T-helper 1 cell treated with Interleukin-12 subunit alpha and Interleukin-12 subunit beta and Interleukin-4 antibody, amounts not matched to agents 30 ng/mL and 1 ng/mL, for 36 hours (primary cell): ENCODE data around the gene FN1. TPM values are rescaled to one million over a fixed set of nuclear protein-coding genes. Genes with fewer than 3 reads are reported as not detected.

Experiments used
- intact Hi-C: fragments of 100-400 bp; cut with micrococcal nuclease; formaldehyde crosslinking; loops from one replicate; pipeline ENCODE4 v1.15.1; 2024
- total RNA-seq: library from RNA; stranded (reverse); gene quantifications from 2 replicates; pipeline ENCODE4 v1.2.3, GENCODE V29; 2022

FN1 gene
- 11.5 and 11.6 TPM in 2 replicates for total RNA-seq

- intact Hi-C loops, result loop anchor here (1.0 to 5.0 kb wide), 3 partner anchors 125 to 576 kb away; partner anchors contain the start of gene MREG
Observed at GRCh38 chr2:215435870-215436704, at the start of gene FN1. TSS of gene FN1 (minus strand) at chr2:215436068. CDS start at chr2:215435802, 266 bp downstream.

GRCh38 chr2:215485032-215485431 is 49.2 kb upstream of the FN1 start:
- intact Hi-C loops, result no loop called here

GRCh38 chr2:215484570-215484969 is 48.7 kb upstream of the FN1 start:
- intact Hi-C loops, result no loop called here

- intact Hi-C loops, result no loop called here
Observed at GRCh38 chr2:215483431-215483830, 47.6 kb upstream of the FN1 start.

- intact Hi-C loops, result no loop called here
Observed at GRCh38 chr2:215479536-215480240, 43.8 kb upstream of the FN1 start.

- intact Hi-C loops, result no loop called here
Observed at GRCh38 chr2:215479121-215479520, 43.3 kb upstream of the FN1 start.

- intact Hi-C loops, result no loop called here
Observed at GRCh38 chr2:215476424-215476823, 40.6 kb upstream of the FN1 start.

- intact Hi-C loops, result no loop called here
Observed at GRCh38 chr2:215466097-215466909, 30.4 kb upstream of the FN1 start.

- intact Hi-C loops, result no loop called here
Observed at GRCh38 chr2:215465256-215465655, 29.4 kb upstream of the FN1 start.

GRCh38 chr2:215461836-215462532 is 26.1 kb upstream of the FN1 start:
- intact Hi-C loops, result no loop called here

GRCh38 chr2:215460682-215461382 is 25.0 kb upstream of the FN1 start:
- intact Hi-C loops, result no loop called here

- intact Hi-C loops, result loop anchor here (1.0 kb wide), 1 partner anchor 15 kb away; no protein-coding TSS in a partner anchor
Observed at GRCh38 chr2:215455958-215456357, 20.1 kb upstream of the FN1 start.

GRCh38 chr2:215454519-215455246 is 18.8 kb upstream of the FN1 start:
- intact Hi-C loops, result loop anchor here (1.0 kb wide), 4 partner anchors 17 to 477 kb away; no protein-coding TSS in a partner anchor

- intact Hi-C loops, result no loop called here
Observed at GRCh38 chr2:215452725-215453124, 16.9 kb upstream of the FN1 start.

GRCh38 chr2:215451012-215451756 is 15.3 kb upstream of the FN1 start:
- intact Hi-C loops, result no loop called here

- intact Hi-C loops, result no loop called here
Observed at GRCh38 chr2:215450188-215451011, 14.5 kb upstream of the FN1 start.

GRCh38 chr2:215447673-215448081 is 11.8 kb upstream of the FN1 start:
- intact Hi-C loops, result no loop called here

- intact Hi-C loops, result no loop called here
Observed at GRCh38 chr2:215447056-215447455, 11.2 kb upstream of the FN1 start.
